T-helper 2 cell treated with Interferon-gamma antibody and Interleukin-4, amounts not matched to agents 5 μg/mL and 100 μg/mL, for 36 hours (primary cell): ENCODE results near the gene ZNF324.
A peak's percentile ranks its signal among the peaks of the same experiment; 100 is the strongest.
"Not testable (repeated sequence)": the region's sequence is repeated elsewhere in the genome, so short reads cannot be mapped to it uniquely, and the experiment has no call there.

Experiments used
- DNase-seq: peaks from one replicate; pipeline ENCODE4 v3.0.0; 2021; ENCODE audit warnings: low spot score
- H3K27ac Mint-ChIP-seq: one replicate; pipeline ENCODE4 v1.8.0; 2021; ENCODE audit warnings: mild to moderate bottlenecking, mixed read lengths
- H3K27me3 Mint-ChIP-seq: one replicate; pipeline ENCODE4 v1.8.0; 2021; ENCODE audit warnings: low read depth, mixed read lengths
- H3K36me3 Mint-ChIP-seq: one replicate; pipeline ENCODE4 v1.8.0; 2021; ENCODE audit warnings: low read depth, mixed read lengths
- H3K4me1 Mint-ChIP-seq: one replicate; pipeline ENCODE4 v1.8.0; 2021; ENCODE audit warnings: low read depth, mixed read lengths
- H3K4me3 Mint-ChIP-seq: one replicate; pipeline ENCODE4 v1.8.0; 2022; ENCODE audit warnings: mild to moderate bottlenecking, moderate library complexity, mixed read lengths
- H3K9me3 Mint-ChIP-seq: one replicate; pipeline ENCODE4 v1.8.0; 2021; ENCODE audit warnings: mixed read lengths

ZNF324 gene

GRCh38 chr19:58499021-58499927 is 32.4 kb downstream of the ZNF324 start:
- Mint-ChIP-seq H3K36me3 (no peaks in the 10 kb centered on the region), H3K9me3 (no peaks in the 10 kb centered on the region), H3K27ac (peak overlapping the region; percentile 92), H3K4me1 (peaks cover 22% of the 10 kb centered on the region), H3K27me3 (no peaks in the 10 kb centered on the region), H3K4me3 (peak overlapping the region; percentile 98)
- peak; percentile 98 for DNase-seq

GRCh38 chr19:58500242-58500641 is 33.4 kb downstream of the ZNF324 start:
- peak overlapping the region; percentile 98 for H3K4me3 Mint-ChIP-seq
- H3K9me3 Mint-ChIP-seq, result no peaks in the 10 kb centered on the region
- H3K36me3 Mint-ChIP-seq, result no peaks in the 10 kb centered on the region
- no peaks in the 10 kb centered on the region for H3K27me3 Mint-ChIP-seq
- H3K4me1 Mint-ChIP-seq, result peaks cover 22% of the 10 kb centered on the region
- no peak overlapping the region for H3K27ac Mint-ChIP-seq
- no peak for DNase-seq

- H3K27me3 Mint-ChIP-seq, H3K36me3 Mint-ChIP-seq, H3K4me3 Mint-ChIP-seq, H3K27ac Mint-ChIP-seq, H3K9me3 Mint-ChIP-seq, DNase-seq, H3K4me1 Mint-ChIP-seq: not testable (repeated sequence)
These were observed 40.8 kb downstream of the ZNF324 start for GRCh38 chr19:58507602-58508223.

- Mint-ChIP-seq H3K4me1 (peaks cover 3% of the 10 kb centered on the region), H3K27ac (no peak overlapping the region), H3K9me3 (peaks cover 8% of the 10 kb centered on the region), H3K4me3 (no peak overlapping the region), H3K27me3 (no peaks in the 10 kb centered on the region), H3K36me3 (peaks cover 3% of the 10 kb centered on the region)
- DNase-seq, result no peak
These were observed 42.8 kb downstream of the ZNF324 start for GRCh38 chr19:58509731-58510083.

GRCh38 chr19:58510084-58510862 is 43.4 kb downstream of the ZNF324 start:
- Mint-ChIP-seq H3K9me3 (peaks cover 8% of the 10 kb centered on the region), H3K27me3 (no peaks in the 10 kb centered on the region), H3K36me3 (peaks cover 6% of the 10 kb centered on the region), H3K4me3 (no peak overlapping the region), H3K27ac (no peak overlapping the region), H3K4me1 (peaks cover 3% of the 10 kb centered on the region)
- DNase-seq, result no peak

- Mint-ChIP-seq H3K4me1 (peaks cover 9% of the 10 kb centered on the region), H3K27me3 (no peaks in the 10 kb centered on the region), H3K27ac (peak within 1 kb of the TSS; percentile 45), H3K4me3 (no peak within 1 kb of the TSS), H3K36me3 (peaks cover 14% of the 10 kb centered on the region), H3K9me3 (peaks cover 5% of the 10 kb centered on the region)
- no peak for DNase-seq
These were observed 44.7 kb downstream of the ZNF324 start, which contains the start of gene SLC27A5 for GRCh38 chr19:58511353-58512208. Gene SLC27A5, minus strand, starts transcription at chr19:58511992. Its CDS starts 37 bp downstream, at chr19:58511955.

- H3K9me3 Mint-ChIP-seq, result no peaks in the 10 kb centered on the region
- no peaks in the 10 kb centered on the region for H3K27me3 Mint-ChIP-seq
- peak overlapping the region; percentile 49 for H3K27ac Mint-ChIP-seq
- peaks cover 16% of the 10 kb centered on the region for H3K36me3 Mint-ChIP-seq
- no peak for DNase-seq
- peaks cover 13% of the 10 kb centered on the region for H3K4me1 Mint-ChIP-seq
- peak overlapping the region; percentile 68 for H3K4me3 Mint-ChIP-seq
These were observed 46.4 kb downstream of the ZNF324 start for GRCh38 chr19:58513213-58513693.

- Mint-ChIP-seq H3K27me3 (no peaks in the 10 kb centered on the region), H3K27ac (peak overlapping the region; percentile 93), H3K36me3 (peaks cover 18% of the 10 kb centered on the region)
These were observed 47.0 kb downstream of the ZNF324 start for GRCh38 chr19:58513694-58514563.

GRCh38 chr19:58514564-58515022 is 47.7 kb downstream of the ZNF324 start:
- Mint-ChIP-seq H3K4me1 (peaks cover 18% of the 10 kb centered on the region), H3K9me3 (no peaks in the 10 kb centered on the region), H3K36me3 (peaks cover 19% of the 10 kb centered on the region), H3K4me3 (peak overlapping the region; percentile 89), H3K27ac (peak overlapping the region; percentile 93), H3K27me3 (no peaks in the 10 kb centered on the region)
- DNase-seq, result no peak

More at GRCh38 chr19:58513694-58514563, 47.0 kb downstream of the ZNF324 start:
- DNase-seq, result peak; percentile 98
- no peaks in the 10 kb centered on the region for H3K9me3 Mint-ChIP-seq
- peaks cover 17% of the 10 kb centered on the region for H3K4me1 Mint-ChIP-seq
- H3K4me3 Mint-ChIP-seq, result peak overlapping the region; percentile 89

- Mint-ChIP-seq H3K36me3 (peaks cover 19% of the 10 kb centered on the region), H3K27ac (peak overlapping the region; percentile 74), H3K4me3 (peak overlapping the region; percentile 65), H3K9me3 (no peaks in the 10 kb centered on the region), H3K4me1 (peaks cover 23% of the 10 kb centered on the region), H3K27me3 (no peaks in the 10 kb centered on the region)
- no peak for DNase-seq
These were observed 48.4 kb downstream of the ZNF324 start for GRCh38 chr19:58515259-58515658.

- Mint-ChIP-seq H3K27ac (peak overlapping the region; percentile 74), H3K4me3 (peak overlapping the region; percentile 65), H3K36me3 (peaks cover 19% of the 10 kb centered on the region), H3K27me3 (no peaks in the 10 kb centered on the region), H3K4me1 (peaks cover 26% of the 10 kb centered on the region), H3K9me3 (no peaks in the 10 kb centered on the region)
- DNase-seq, result no peak
These were observed 49.5 kb downstream of the ZNF324 start for GRCh38 chr19:58516246-58516836.
